Suppressor macrophage (primary cell): Measurements from ENCODE around the gene HOXA3.

Experiments used
- DNase-seq, 4 experiments: peaks; one replicate each; pipeline ENCODE4 v3.0.0-alpha.2; 2020 to 2022
- total RNA-seq, 17 experiments: gene quantifications; one replicate each; lab custom pipeline; 2026; ENCODE audit warnings: mixed read lengths in 6 of 17, inconsistent platforms in 3 of 17; lab: John Stamatoyannopoulos, UW

The HOXA3 gene
- 0 to 1.4 (median 0) reads per million in 17 experiments for total RNA-seq

- DNase-seq = peak in 2 of 4 experiments; percentile 46 to 57
Measured at GRCh38 chr7:27151931-27152815, at the start of gene HOXA3. TSS of gene HOXA3 (minus strand) at chr7:27152583. CDS start at chr7:27110640, 41,943 bp downstream.

- no peak for DNase-seq
Measured at GRCh38 chr7:27201580-27202017, 49.2 kb upstream of the HOXA3 start.

GRCh38 chr7:27200761-27201579 is 48.6 kb upstream of the HOXA3 start:
- DNase-seq = peak; percentile 54 to 76 (median 68)

- peak in 1 of 4 experiments; percentile 47 for DNase-seq
Measured at GRCh38 chr7:27199849-27200760, 47.7 kb upstream of the HOXA3 start, which contains the start of gene HOXA13. TSS of gene HOXA13 (minus strand) at chr7:27200091. CDS start at chr7:27200077, 14 bp downstream.

GRCh38 chr7:27198871-27199801 is 46.8 kb upstream of the HOXA3 start:
- DNase-seq = peak in 1 of 4 experiments; percentile 50

- peak in 1 of 4 experiments; percentile 36 for DNase-seq
Measured at GRCh38 chr7:27198138-27198841, 45.9 kb upstream of the HOXA3 start.

GRCh38 chr7:27197137-27198042 is 45.0 kb upstream of the HOXA3 start:
- no peak for DNase-seq

GRCh38 chr7:27196287-27196767 is 43.9 kb upstream of the HOXA3 start:
- DNase-seq = peak; percentile 79 to 90 (median 88)

GRCh38 chr7:27194686-27195379 is 42.5 kb upstream of the HOXA3 start:
- no peak for DNase-seq

- DNase-seq = no peak
Measured at GRCh38 chr7:27194002-27194352, 41.6 kb upstream of the HOXA3 start.

- DNase-seq = no peak
Measured at GRCh38 chr7:27193335-27194001, 41.1 kb upstream of the HOXA3 start.

- peak; percentile 64 to 85 (median 80) for DNase-seq
Measured at GRCh38 chr7:27192546-27193334, 40.4 kb upstream of the HOXA3 start.

- no peak for DNase-seq
Measured at GRCh38 chr7:27191833-27192545, 39.6 kb upstream of the HOXA3 start.

GRCh38 chr7:27191161-27191731 is 38.9 kb upstream of the HOXA3 start:
- no peak for DNase-seq

- DNase-seq = no peak
Measured at GRCh38 chr7:27189997-27190748, 37.8 kb upstream of the HOXA3 start.
